HCT116 (cell line): ENCODE results near the gene HLCS.

Experiments
- POLR2A ChIP-seq: IDR thresholded peaks from 2 replicates; pipeline ENCODE4 v1.7.0; 2011; ENCODE audit warnings: borderline replicate concordance; ENCODE audit not compliant: insufficient read depth, insufficient read length; ENCODE audit errors: extremely low read depth
- TF ChIP-seq, protein P1 (sequence below), 3 experiments: fragments of 200-600 bp in 1 of 3; sonication (generic) in 1 of 3; IDR thresholded peaks in 2 of 3; conservative IDR thresholded peaks in 1 of 3; 2 replicates each; pipeline ENCODE4 v1.5.1; 2012 to 2017; ENCODE audit warnings: low read depth in 2 of 3, low read length in 2 of 3, antibody characterized with exemption in 1 of 3, borderline replicate concordance in 1 of 3, control low read depth in 1 of 3, mild to moderate bottlenecking in 1 of 3, mixed read lengths in 1 of 3, mixed run types in 1 of 3, moderate library complexity in 1 of 3; ENCODE audit not compliant: insufficient read depth in 1 of 3

GRCh38 chr21:36722370-36723368, 243.8 kb downstream of the HLCS start:
- TF ChIP-seq, protein P1, sequence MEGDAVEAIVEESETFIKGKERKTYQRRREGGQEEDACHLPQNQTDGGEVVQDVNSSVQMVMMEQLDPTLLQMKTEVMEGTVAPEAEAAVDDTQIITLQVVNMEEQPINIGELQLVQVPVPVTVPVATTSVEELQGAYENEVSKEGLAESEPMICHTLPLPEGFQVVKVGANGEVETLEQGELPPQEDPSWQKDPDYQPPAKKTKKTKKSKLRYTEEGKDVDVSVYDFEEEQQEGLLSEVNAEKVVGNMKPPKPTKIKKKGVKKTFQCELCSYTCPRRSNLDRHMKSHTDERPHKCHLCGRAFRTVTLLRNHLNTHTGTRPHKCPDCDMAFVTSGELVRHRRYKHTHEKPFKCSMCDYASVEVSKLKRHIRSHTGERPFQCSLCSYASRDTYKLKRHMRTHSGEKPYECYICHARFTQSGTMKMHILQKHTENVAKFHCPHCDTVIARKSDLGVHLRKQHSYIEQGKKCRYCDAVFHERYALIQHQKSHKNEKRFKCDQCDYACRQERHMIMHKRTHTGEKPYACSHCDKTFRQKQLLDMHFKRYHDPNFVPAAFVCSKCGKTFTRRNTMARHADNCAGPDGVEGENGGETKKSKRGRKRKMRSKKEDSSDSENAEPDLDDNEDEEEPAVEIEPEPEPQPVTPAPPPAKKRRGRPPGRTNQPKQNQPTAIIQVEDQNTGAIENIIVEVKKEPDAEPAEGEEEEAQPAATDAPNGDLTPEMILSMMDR (IDR thresholded peaks at IDR 0.05 in 2 of 3, conservative IDR thresholded peaks at IDR 0.05 in 1 of 3; ENCODE audit: borderline replicate concordance in 1 of 3, insufficient read depth in 1 of 3, low read depth in 2 of 3, low read length in 2 of 3) = no peak
- TF ChIP-seq POLR2A = no peak
